CD4-positive, alpha-beta T cell treated with Interleukin-21 for 1 hour (primary cell): Measurements from ENCODE around the gene PRSS35.
"Not testable (repeated sequence)": the region's sequence is repeated elsewhere in the genome, so short reads cannot be mapped to it uniquely, and the experiment has no call there.

Source experiments
- DNase-seq: peaks from one replicate; pipeline ENCODE4 v3.0.0-alpha.2; 2020

Gene PRSS35

DNA sequence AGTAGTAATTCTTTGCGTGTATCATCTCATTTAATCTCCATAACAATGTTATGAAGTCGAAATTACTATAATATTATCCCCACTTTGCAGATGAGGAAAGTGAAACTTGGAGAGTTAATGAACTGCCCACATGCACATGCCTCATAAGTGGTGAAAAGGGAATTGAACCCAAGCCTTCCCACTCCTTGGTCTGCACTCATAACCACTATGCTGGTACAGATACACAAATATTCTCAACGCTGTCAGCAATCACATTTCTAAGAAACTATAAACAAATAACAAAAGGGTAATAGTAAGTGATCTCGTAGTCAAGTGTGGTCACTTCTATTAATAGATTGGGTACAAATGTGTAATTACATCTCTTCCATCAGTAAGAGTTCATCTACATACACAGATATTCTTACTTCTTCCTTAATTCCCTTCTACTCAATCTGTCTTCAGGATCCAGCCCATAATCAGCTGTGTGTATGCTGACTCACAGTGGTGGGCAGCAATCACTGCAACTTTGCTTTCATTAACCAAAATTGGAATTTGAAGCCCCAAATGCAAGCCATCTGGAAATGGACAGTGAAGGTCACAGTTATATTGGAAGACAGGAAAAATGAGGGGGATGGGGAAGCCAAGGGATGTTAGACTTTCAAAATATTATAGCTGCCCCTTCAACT lies 6.6 kb downstream of the PRSS35 start:
- DNase-seq: no peak

DNA sequence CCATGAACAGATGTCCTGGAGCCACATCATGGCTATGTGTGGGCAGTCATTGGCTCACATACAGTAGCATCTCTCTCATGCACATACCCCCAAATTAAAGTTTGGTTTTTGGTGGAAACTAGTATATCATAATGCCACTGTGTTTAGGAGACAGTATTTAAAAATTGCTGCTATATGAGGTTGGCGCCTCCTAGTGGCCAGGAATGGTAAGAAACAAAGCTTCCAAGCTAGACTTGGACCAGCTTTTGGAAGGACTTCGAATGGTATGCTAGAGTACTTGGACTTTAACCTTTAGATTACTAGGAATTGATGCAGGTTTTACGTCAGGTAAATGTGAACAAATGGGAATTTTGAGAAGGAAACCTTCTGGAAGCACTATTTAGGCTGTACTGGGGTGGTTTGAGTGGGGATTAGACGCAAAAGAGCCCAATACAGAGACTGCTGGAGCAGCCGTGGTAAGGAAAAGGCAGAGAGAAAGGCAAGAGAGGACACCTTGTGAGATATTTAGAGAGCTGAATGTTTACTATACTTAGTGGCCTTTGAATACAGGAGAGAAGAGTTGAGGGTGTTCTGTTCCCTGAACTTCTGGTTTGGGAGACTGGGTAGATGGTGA lies 23.8 kb downstream of the PRSS35 start:
- DNase-seq: peak; percentile 32

DNA sequence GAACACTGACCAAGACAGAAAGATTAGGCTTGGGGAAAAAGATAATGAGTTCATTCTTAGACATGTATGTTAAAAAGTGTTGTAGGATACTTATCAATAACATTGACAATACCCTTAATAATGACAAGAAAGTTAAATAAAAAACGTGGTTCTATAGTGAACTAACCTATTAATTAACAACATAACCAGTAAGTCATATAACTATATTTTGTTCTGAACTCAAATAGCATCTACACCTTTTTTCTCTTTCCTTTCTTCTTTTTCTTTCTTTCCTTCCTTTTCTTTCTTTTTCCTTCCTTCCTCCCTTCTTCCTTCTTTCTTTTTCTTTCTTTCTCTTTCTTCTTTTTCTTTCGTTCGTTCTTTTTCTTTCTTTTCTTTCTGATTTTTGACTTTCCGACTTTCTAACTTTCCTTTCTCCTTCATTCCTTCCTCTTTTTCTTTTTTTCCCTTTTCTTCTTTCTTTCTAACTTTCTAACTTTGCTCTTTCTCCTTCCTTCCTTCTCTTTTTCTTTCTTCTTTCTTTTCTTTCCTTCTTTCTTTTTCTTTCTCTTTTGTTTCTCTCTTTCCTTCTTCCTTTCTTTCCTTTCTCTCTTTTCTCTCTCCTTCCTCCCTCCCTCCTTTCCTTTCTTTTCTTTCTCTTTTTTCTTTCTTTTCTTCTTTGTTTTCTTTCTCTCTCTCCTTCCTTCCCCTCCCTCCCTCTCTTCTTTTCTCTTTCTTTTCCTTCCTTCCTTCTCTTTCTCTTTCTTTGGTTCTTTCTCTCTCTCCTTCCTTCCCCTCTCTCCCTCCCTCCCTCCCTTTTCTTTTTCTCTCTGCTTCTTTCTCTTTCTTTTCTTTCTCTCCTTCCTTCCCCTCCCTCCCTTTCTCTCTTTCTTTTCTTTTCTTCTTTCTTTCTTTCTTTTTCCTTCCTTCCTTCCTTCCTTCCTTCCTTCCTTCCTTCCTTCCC lies 24.6 kb downstream of the PRSS35 start:
- DNase-seq: no peak

DNA sequence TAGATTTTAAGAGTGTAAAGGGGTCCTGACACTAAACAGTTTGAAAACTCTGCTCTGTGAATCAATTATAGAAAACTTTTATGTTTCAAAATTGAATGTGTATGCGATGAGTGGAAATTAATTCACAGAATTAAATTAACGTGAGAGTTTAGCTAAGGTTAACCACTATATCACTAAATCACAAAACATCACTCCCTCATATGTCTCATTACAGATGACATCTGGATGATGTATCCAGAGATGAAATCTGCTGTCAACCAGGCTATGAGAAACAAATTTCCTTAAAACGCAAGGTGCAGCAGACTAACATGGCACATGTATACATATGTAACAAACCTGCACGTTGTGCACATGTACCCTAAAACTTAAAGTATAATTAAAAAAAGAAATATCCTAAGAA lies 27.3 kb downstream of the PRSS35 start:
- no peak for DNase-seq

DNA sequence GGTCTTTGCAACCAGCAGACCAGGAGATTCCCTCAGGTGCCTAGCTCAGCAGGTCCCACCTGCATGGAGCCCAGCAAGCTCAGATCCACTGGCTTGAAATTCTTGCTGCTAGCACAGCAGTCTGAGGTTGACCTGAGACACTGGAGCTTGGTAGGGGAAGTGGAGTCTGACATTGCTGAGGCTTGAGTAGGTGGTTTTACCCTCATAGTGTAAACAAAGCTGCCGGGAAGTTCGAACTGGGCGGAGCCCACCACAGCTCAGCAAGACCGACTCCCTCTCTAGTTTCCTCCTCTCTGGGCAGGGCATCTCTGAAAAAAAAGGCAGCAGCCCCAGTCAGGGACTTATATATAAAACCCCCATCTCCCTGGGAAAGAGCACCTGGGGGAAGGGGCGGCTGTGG lies 34.3 kb downstream of the PRSS35 start:
- peak; percentile 22 for DNase-seq

DNA sequence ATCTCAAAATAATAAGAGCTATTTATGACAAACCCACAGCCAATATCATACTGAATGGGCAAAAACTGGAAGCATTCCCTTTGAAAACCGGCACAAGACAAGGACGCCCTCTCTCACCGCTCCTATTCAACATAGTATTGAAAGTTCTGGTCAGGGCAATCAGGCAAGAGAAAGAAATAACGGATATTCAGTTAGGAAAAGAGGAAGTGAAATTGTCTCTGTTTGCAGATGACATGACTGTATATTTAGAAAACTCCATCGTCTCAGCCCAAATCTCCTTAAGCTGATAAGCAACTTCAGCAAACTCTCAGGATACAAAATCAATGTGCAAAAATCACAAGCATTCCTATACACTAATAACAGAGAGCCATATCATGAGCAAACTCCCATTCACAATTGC lies 38.1 kb downstream of the PRSS35 start:
- DNase-seq: not testable (repeated sequence)

DNA sequence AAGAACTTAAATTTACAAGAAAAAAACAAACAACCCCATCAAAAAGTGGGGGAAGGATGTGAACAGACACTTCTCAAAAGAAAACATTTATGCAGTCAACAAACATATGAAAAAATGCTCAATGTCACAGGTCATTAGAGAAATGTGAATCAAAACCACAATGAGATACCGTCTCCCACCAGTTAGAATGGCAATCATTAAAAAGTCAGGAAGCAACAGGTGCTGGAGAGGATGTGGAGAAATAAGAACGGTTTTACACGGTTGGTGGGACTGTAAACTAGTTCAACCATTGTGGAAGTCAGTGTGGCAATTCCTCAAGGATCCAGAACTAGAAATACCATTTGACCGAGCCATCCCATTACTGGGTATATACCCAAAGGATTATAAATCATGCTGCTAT lies 39.4 kb downstream of the PRSS35 start:
- DNase-seq: not testable (repeated sequence)

DNA sequence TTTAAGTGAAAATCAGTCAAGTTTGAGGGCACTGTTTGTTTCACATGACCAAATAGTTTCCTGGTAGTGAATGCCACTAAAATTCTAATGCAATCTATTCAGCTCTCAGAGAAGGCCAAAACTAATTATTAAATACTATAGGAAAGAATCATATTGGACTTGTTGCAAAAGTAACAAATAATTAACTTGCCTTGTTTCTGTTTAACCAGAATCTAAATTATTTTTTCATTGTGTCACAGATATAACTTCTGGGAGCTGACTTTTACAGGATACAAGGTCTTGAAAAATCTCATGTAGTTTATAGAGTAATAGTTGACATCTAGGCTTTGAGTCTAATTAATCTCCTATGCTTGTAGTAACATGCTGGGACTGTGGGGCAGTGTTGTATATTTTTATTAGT lies 44.5 kb downstream of the PRSS35 start:
- no peak for DNase-seq

DNA sequence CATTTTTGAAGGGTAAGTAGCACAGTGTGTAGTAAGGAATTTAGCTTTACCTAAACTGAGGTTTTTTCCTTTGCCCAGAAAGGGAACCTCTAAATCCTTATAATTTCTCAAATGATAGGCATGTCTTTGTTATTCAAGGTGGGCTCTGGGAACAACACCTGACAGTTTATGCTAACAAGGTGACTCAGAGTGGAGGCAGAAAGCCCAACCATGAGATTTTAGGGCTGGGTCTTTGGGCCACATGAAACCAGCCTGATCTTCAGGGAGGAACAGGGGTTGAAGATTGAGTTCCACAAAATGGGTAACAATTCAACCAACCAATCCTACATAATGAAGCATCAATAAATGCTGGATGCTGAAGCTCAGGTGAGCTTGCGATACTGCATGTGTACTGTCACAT lies 46.6 kb downstream of the PRSS35 start:
- DNase-seq: no peak

DNA sequence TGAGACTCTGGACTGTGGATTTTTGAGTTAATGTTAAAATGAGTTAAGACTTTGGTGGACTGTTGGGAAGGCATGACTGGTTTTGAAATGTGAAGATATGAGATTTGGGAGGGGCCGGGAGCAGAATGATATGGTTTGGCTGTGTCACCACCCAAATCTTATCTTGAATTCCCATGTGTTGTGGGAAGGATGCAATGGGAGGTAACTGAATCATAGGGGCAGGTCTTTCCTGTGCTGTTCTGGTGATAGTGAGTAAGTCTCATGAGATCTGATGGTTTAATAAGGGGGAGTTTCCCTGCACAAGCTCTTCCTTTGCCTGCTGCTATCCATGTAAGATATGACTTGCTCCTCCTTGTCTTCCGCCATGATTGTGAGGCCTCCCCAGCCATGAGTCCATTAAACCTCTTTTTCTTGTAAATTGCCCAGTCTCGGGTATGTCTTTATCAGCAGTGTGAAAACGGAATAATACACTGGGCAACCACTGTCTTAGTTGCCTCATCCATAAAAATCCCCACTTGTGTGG lies 59.4 kb downstream of the PRSS35 start:
- DNase-seq: not testable (repeated sequence)

DNA sequence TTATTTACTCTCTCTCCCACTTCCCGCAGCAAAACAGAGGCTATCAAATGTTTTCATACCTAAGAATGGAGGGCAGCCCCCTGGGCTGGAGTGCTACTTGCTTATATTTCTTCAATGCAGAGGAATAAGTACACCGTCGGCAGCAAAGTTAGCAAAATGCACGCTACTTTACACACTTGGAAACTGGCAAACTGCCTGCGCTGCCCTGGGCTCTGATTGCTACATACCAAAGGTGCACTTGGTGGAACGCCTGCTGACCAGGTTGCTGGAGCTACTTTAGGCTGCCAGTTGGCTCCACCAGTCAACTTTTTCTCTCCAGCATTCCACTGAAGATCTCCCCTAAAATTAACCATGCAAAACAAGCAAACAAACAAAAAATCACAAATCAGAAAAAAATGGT lies 62.4 kb downstream of the PRSS35 start:
- no peak for DNase-seq
